Right lobe of liver (tissue), 6 donors: ENCODE results near the gene TDRD10. TPM values are rescaled to one million over a fixed set of nuclear protein-coding genes. Genes with fewer than 3 reads are reported as not detected.

Experiments
- ATAC-seq, 4 donors: fragments of 200-7000 bp; cut with Tn5 transposase; one replicate each; pipeline ENCODE4 v1.9.1; 2020; ENCODE audit warnings: mild to moderate bottlenecking in 4 of 4, moderate library complexity in 4 of 4
- DNase-seq, 3 donors: peaks; one replicate each; pipeline ENCODE4 v3.0.0-alpha.2; 2020
- H3K27ac ChIP-seq, 3 donors: fragments of 200-600 bp; one replicate each; pipeline ENCODE4 v1.8.0; 2022
- H3K27me3 ChIP-seq, 2 donors: fragments of 200-600 bp; one replicate each; pipeline ENCODE4 v1.8.0; 2022
- H3K36me3 ChIP-seq, 4 donors: fragments of 200-600 bp; sonication (generic) in 1 of 4; one replicate each; pipeline versions ENCODE4 v1.5.1 to v1.8.0; 2017 to 2022; ENCODE audit warnings: control low read depth in 1 of 4
- H3K4me1 ChIP-seq, 4 donors: fragments of 200-600 bp; sonication (generic) in 1 of 4; one replicate each; pipeline versions ENCODE4 v1.5.1 to v1.8.0; 2017 to 2022; ENCODE audit warnings: control low read depth in 1 of 4
- H3K4me3 ChIP-seq, 3 donors: fragments of 200-600 bp; one replicate each; pipeline ENCODE4 v1.8.0; 2022
- H3K9me3 ChIP-seq, 4 donors: fragments of 200-600 bp; sonication (generic) in 1 of 4; one replicate each; pipeline versions ENCODE4 v1.5.1 to v1.8.0; 2017 to 2022; ENCODE audit warnings: control low read depth in 1 of 4
- CTCF ChIP-seq, 4 donors: fragments of 200-600 bp in 3 of 4; fragments of 450-650 bp in 1 of 4; IDR thresholded peaks; one replicate each; pipeline versions ENCODE4 v1.5.1 to v1.8.0; 2016 to 2022; ENCODE audit warnings: antibody characterized with exemption in 4 of 4, mild to moderate bottlenecking in 2 of 4
- POLR2A ChIP-seq: fragments of 450-650 bp; IDR thresholded peaks from one replicate; pipeline ENCODE4 v1.6.1; 2017; ENCODE audit warnings: antibody characterized with exemption, mild to moderate bottlenecking
- WGBS: methylation state at CpG from one replicate; pipeline ENCODE4 v1.1.6; 2018; ENCODE audit warnings: low coverage, low lambda C conversion rate; ENCODE audit not compliant: insufficient coverage; ENCODE audit errors: missing lambda C conversion rate; 5-methylcytosine and 5-hydroxymethylcytosine counted together
- intact Hi-C, 2 donors: fragments of 100-400 bp; cut with DNase I; formaldehyde crosslinking; loops; one replicate each; pipeline versions ENCODE4 v1.11.2 to v1.14.1; 2022
- total RNA-seq, 6 experiments: library from RNA; depleted of rRNA in 2 of 6; stranded (reverse); fragments of >200 nt in 2 of 6; fragmentation: NEBNext Ultra II Directional in 3 of 6; extraction: Animal tissue kit (Norgen Biotek cat#: 25700) in 3 of 6; gene quantifications; one replicate each; pipeline versions ENCODE4 v1.1.0 to v1.2.4, GENCODE V29; 2016 to 2023
- donor health status: DM: no; HTN: yes; CAD: no.
- donor health status: DM: no; HTN: no; CAD: no.
- donor health status: DM: no; HTN: no; CAD: no.
- donor health status: DM: no; HTN: yes; CAD: no.
- donor health status: DM: no; HTN: yes; CAD: no.

TDRD10 gene
- total RNA-seq, 6 experiments from 2014 or later = 0.92 to 2.2 (median 1.4) TPM

GRCh38 chr1:154558720-154559465 lies 56.9 kb downstream of the TDRD10 start:
- no peaks in the 10 kb centered on the region for H3K9me3 ChIP-seq
- peak overlapping the region; percentile 52 to 97 (median 81) for H3K4me3 ChIP-seq
- H3K4me1 ChIP-seq = peaks cover 0 to 13% (median 3%) of the 10 kb centered on the region in 4 donors
- peak overlapping the region; percentile 80 to 88 (median 83) for H3K27ac ChIP-seq
- peaks cover 0 to 19% (median 15%) of the 10 kb centered on the region in 4 donors for H3K36me3 ChIP-seq
- H3K27me3 ChIP-seq = no peaks in the 10 kb centered on the region
- ATAC-seq (peak; percentile 90 to 94 (median 93)), DNase-seq (peak; percentile 99 to 100 (median 100))
- TF ChIP-seq POLR2A = peak; percentile 65
- TF ChIP-seq CTCF (IDR thresholded peaks at IDR 0.05) = no peak
- intact Hi-C loops = loop anchor here in 1 of 2 donors (10.0 kb wide), 1 partner anchor 84 kb away; no protein-coding TSS in a partner anchor
- 1% methylated on average over 20 of the region's 57 CpGs for WGBS

DNA sequence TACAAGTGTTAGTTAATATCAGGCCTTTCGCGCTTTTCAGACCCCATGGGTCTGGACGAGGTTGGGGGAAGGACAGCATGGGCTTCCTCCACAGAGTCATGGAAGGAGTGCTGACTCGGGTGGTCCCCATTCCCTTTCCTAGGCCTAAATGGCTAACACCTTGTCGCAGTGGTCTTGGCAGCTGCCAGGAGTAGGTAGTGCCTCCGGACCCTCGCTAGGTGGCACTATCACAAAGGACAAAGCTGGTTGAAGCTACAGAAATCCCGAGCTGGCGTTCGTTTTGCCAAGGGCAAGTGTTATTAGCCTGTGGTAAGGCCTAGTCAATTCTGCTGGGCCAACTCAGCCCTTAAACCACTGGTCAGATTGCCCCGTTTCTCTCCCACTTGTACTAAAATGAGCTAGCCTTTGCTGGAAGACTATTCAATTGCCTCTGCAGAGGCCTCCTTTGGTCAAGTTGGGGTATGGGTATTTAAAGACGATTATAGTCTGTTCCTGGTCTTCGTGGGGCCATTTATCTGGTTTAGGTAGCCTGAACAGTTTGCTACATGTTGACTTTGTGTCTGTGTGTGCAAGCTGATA lies 57.5 kb downstream of the TDRD10 start:
- no peaks in the 10 kb centered on the region for H3K27me3 ChIP-seq
- H3K27ac ChIP-seq = peak overlapping the region; percentile 80 to 88 (median 83)
- peak overlapping the region; percentile 52 to 97 (median 81) for H3K4me3 ChIP-seq
- intact Hi-C loops = loop anchor here in 1 of 2 donors (10.0 kb wide), 3 partner anchors 85 to 325 kb away; no protein-coding TSS in a partner anchor
- H3K9me3 ChIP-seq = no peaks in the 10 kb centered on the region
- ATAC-seq (peak; percentile 68 to 81 (median 78)), DNase-seq (peak; percentile 86 to 90 (median 87))
- no peak for TF ChIP-seq POLR2A
- TF ChIP-seq CTCF (IDR thresholded peaks at IDR 0.05) = peak; percentile 96
- H3K4me1 ChIP-seq = peaks cover 0 to 13% (median 3%) of the 10 kb centered on the region in 4 donors
- WGBS = 4% methylated on average over 13 of the region's 13 CpGs
- peaks cover 0 to 12% (median 9%) of the 10 kb centered on the region in 4 donors for H3K36me3 ChIP-seq

GRCh38 chr1:154565876-154566275 lies 63.9 kb downstream of the TDRD10 start:
- no peak for ATAC-seq

More at GRCh38 chr1:154565876-154566275, 63.9 kb downstream of the TDRD10 start:
- Histone ChIP-seq H3K4me1 (peaks cover 0 to 6% (median 0%) of the 10 kb centered on the region in 4 donors), H3K36me3 (no peaks in the 10 kb centered on the region), H3K9me3 (no peaks in the 10 kb centered on the region), H3K4me3 (no peak overlapping the region), H3K27ac (no peak overlapping the region), H3K27me3 (no peaks in the 10 kb centered on the region)
- DNase-seq = no peak
- intact Hi-C loops = loop anchor here in 1 of 2 donors (10.0 kb wide), 2 partner anchors 189 to 319 kb away; no protein-coding TSS in a partner anchor
- 72% methylated on average over 6 of the region's 6 CpGs for WGBS
- TF ChIP-seq POLR2A = no peak
- no peak for TF ChIP-seq CTCF (IDR thresholded peaks at IDR 0.05)
